Activated CD4-positive, alpha-beta T cell treated with anti-CD3 and anti-CD28 coated beads for 36 hours (primary cell): ENCODE data around the gene NPDC1. TPM values are rescaled to one million over a fixed set of nuclear protein-coding genes. Genes with fewer than 3 reads are reported as not detected.
"Not testable (repeated sequence)": the region's sequence is repeated elsewhere in the genome, so short reads cannot be mapped to it uniquely, and the experiment has no call there.

Experiments
- ATAC-seq: fragments of 200-7000 bp; cut with Tn5 transposase; one replicate; pipeline ENCODE4 v1.10.0; 2021; ENCODE audit warnings: mild to moderate bottlenecking, moderate library complexity
- CTCF ChIA-PET: fragments of 350-600 bp; sonication (Branson Sonifier 250); formaldehyde crosslinking; loops from one replicate; lab custom pipeline; 2021; ENCODE audit warnings: antibody characterized with exemption; lab: Charles Lee
- POLR2A ChIA-PET: fragments of 350-600 bp; sonication (Branson Sonifier 250); formaldehyde crosslinking; loops from one replicate; lab custom pipeline; 2021; ENCODE audit warnings: antibody characterized with exemption, inconsistent platforms; lab: Charles Lee
- DNase-seq: peaks from one replicate; pipeline ENCODE4 v3.0.0-alpha.2; 2020
- H3K27ac Mint-ChIP-seq: one replicate; pipeline ENCODE4 v1.8.0; 2021; ENCODE audit warnings: mixed read lengths
- H3K27me3 Mint-ChIP-seq: one replicate; pipeline ENCODE4 v1.8.0; 2021; ENCODE audit warnings: mixed read lengths
- H3K36me3 Mint-ChIP-seq: one replicate; pipeline ENCODE4 v1.8.0; 2021; ENCODE audit warnings: low read depth, mixed read lengths
- H3K4me1 Mint-ChIP-seq: one replicate; pipeline ENCODE4 v1.8.0; 2021; ENCODE audit warnings: mixed read lengths
- H3K4me3 Mint-ChIP-seq: one replicate; pipeline ENCODE4 v1.8.0; 2021; ENCODE audit warnings: mild to moderate bottlenecking, moderate library complexity, mixed read lengths
- H3K9me3 Mint-ChIP-seq: one replicate; pipeline ENCODE4 v1.8.0; 2021; ENCODE audit warnings: low read depth, mixed read lengths
- intact Hi-C, 2 experiments: fragments of 100-400 bp; cut with DNase I in 1 of 2; cut with micrococcal nuclease in 1 of 2; formaldehyde crosslinking; loops; one replicate each; pipeline versions ENCODE4 v1.14.2 to v1.15.1; 2022 to 2024; cut with DNase I, micrococcal nuclease
- total RNA-seq, 2 experiments: library from RNA; stranded (reverse); gene quantifications; one replicate each; pipeline ENCODE4 v1.2.3, GENCODE V29; 2021

Gene NPDC1
- total RNA-seq, 2 experiments from 2014 or later: 21.0 to 23.1 TPM

- ATAC-seq (no peak), DNase-seq (no peak)
- H3K27me3 Mint-ChIP-seq: no peaks in the 10 kb centered on the region
- H3K4me3 Mint-ChIP-seq: no peak overlapping the region
- POLR2A ChIA-PET: no interaction called here
- CTCF ChIA-PET: interaction anchor here (0.7 to 3.6 kb wide), 7 partner anchors 11 to 252 kb away, joined by 3 to 43 read pairs (median 6); partner anchors contain the start of genes MAN1B1 and NPDC1
- intact Hi-C loops: loop anchor here in 1 of 2 experiments (2.0 to 10.0 kb wide), 3 partner anchors 17 to 281 kb away; partner anchors contain the start of gene ABCA2
- H3K36me3 Mint-ChIP-seq: peaks cover 2% of the 10 kb centered on the region
- no peaks in the 10 kb centered on the region for H3K9me3 Mint-ChIP-seq
- peaks cover 9% of the 10 kb centered on the region for H3K4me1 Mint-ChIP-seq
- no peak overlapping the region for H3K27ac Mint-ChIP-seq
Observed at GRCh38 chr9:137066096-137066861, 20.3 kb upstream of the NPDC1 start.

GRCh38 chr9:137065336-137065967, 19.5 kb upstream of the NPDC1 start:
- Mint-ChIP-seq H3K27me3 (no peaks in the 10 kb centered on the region), H3K4me1 (peaks cover 5% of the 10 kb centered on the region), H3K9me3 (no peaks in the 10 kb centered on the region), H3K27ac (no peak overlapping the region), H3K36me3 (peaks cover 2% of the 10 kb centered on the region), H3K4me3 (no peak overlapping the region)
- no peak for DNase-seq
- CTCF ChIA-PET: interaction anchor here (0.5 to 3.6 kb wide), 6 partner anchors 10 to 251 kb away, joined by 3 to 43 read pairs (median 4); partner anchors contain the start of genes MAN1B1 and NPDC1
- POLR2A ChIA-PET: no interaction called here
- intact Hi-C loops: loop anchor here in 1 of 2 experiments (5.0 to 10.0 kb wide), 2 partner anchors 38 to 281 kb away; partner anchors contain the start of gene ABCA2
- no peak for ATAC-seq

GRCh38 chr9:137064880-137065164, 18.8 kb upstream of the NPDC1 start:
- peaks cover 5% of the 10 kb centered on the region for H3K4me1 Mint-ChIP-seq
- no peaks in the 10 kb centered on the region for H3K27me3 Mint-ChIP-seq
- intact Hi-C loops: loop anchor here (1.0 to 10.0 kb wide), 4 partner anchors 19 to 280 kb away; partner anchors contain the start of genes ABCA2 (in 1 of the 2) and NPDC1 (in 1 of the 2)
- CTCF ChIA-PET: interaction anchor here (0.5 to 2.5 kb wide), 8 partner anchors 9 to 335 kb away, joined by 3 to 11 read pairs (median 6); no protein-coding TSS in a partner anchor
- no peaks in the 10 kb centered on the region for H3K9me3 Mint-ChIP-seq
- peaks cover 2% of the 10 kb centered on the region for H3K36me3 Mint-ChIP-seq
- H3K27ac Mint-ChIP-seq: no peak overlapping the region
- no peak for DNase-seq
- no peak for ATAC-seq
- no peak overlapping the region for H3K4me3 Mint-ChIP-seq
- POLR2A ChIA-PET: no interaction called here

GRCh38 chr9:137064027-137064879, 18.3 kb upstream of the NPDC1 start:
- Mint-ChIP-seq H3K27me3 (no peaks in the 10 kb centered on the region), H3K36me3 (peaks cover 2% of the 10 kb centered on the region), H3K4me1 (peaks cover 5% of the 10 kb centered on the region), H3K27ac (no peak overlapping the region), H3K9me3 (no peaks in the 10 kb centered on the region), H3K4me3 (no peak overlapping the region)
- ATAC-seq (no peak), DNase-seq (peak; percentile 79)
- intact Hi-C loops: loop anchor here (1.0 to 10.0 kb wide), 3 partner anchors 18 to 279 kb away; partner anchors contain the start of gene NPDC1 (in 1 of the 2)
- ChIA-PET POLR2A (no interaction called here), CTCF (interaction anchor here (0.5 to 2.5 kb wide), 17 partner anchors 8 to 335 kb away, joined by 3 to 14 read pairs (median 4); partner anchors contain the start of genes MAN1B1 and UAP1L1)

- Mint-ChIP-seq H3K4me3 (no peak overlapping the region), H3K9me3 (no peaks in the 10 kb centered on the region), H3K27me3 (no peaks in the 10 kb centered on the region), H3K27ac (no peak overlapping the region), H3K4me1 (peaks cover 5% of the 10 kb centered on the region), H3K36me3 (peaks cover 2% of the 10 kb centered on the region)
- DNase-seq (no peak), ATAC-seq (no peak)
- ChIA-PET POLR2A (no interaction called here), CTCF (interaction anchor here (0.6 to 2.5 kb wide), 16 partner anchors 8 to 334 kb away, joined by 3 to 14 read pairs (median 4); partner anchors contain the start of genes MAN1B1 and UAP1L1)
- intact Hi-C loops: loop anchor here (1.0 to 10.0 kb wide), 3 partner anchors 17 to 279 kb away; partner anchors contain the start of gene NPDC1 (in 1 of the 2)
Observed at GRCh38 chr9:137063311-137064026, 17.5 kb upstream of the NPDC1 start.

- H3K4me1 Mint-ChIP-seq, H3K27ac Mint-ChIP-seq, ATAC-seq, H3K4me3 Mint-ChIP-seq, H3K9me3 Mint-ChIP-seq, H3K36me3 Mint-ChIP-seq, DNase-seq, POLR2A ChIA-PET, H3K27me3 Mint-ChIP-seq: not testable (repeated sequence)
- intact Hi-C loops: loop anchor here in 1 of 2 experiments (10.0 kb wide), 1 partner anchor 278 kb away; no protein-coding TSS in a partner anchor
- CTCF ChIA-PET: interaction anchor here (2.5 kb wide), 1 partner anchor 28 kb away, joined by 7 read pairs; no protein-coding TSS in a partner anchor
Observed at GRCh38 chr9:137062798-137063197, 16.8 kb upstream of the NPDC1 start.

- H3K4me3 Mint-ChIP-seq: no peak overlapping the region
- no peak for DNase-seq
- ATAC-seq: no peak
- H3K36me3 Mint-ChIP-seq: peaks cover 2% of the 10 kb centered on the region
- H3K4me1 Mint-ChIP-seq: no peaks in the 10 kb centered on the region
- H3K27ac Mint-ChIP-seq: no peak overlapping the region
- ChIA-PET CTCF (interaction anchor here (2.5 kb wide), 1 partner anchor 27 kb away, joined by 7 read pairs; no protein-coding TSS in a partner anchor), POLR2A (no interaction called here)
- no peaks in the 10 kb centered on the region for H3K9me3 Mint-ChIP-seq
- no peaks in the 10 kb centered on the region for H3K27me3 Mint-ChIP-seq
- intact Hi-C loops: loop anchor here in 1 of 2 experiments (10.0 kb wide), 1 partner anchor 278 kb away; no protein-coding TSS in a partner anchor
Observed at GRCh38 chr9:137062384-137062783, 16.4 kb upstream of the NPDC1 start.

GRCh38 chr9:137058521-137059234, 12.7 kb upstream of the NPDC1 start:
- POLR2A ChIA-PET: no interaction called here
- H3K36me3 Mint-ChIP-seq: no peaks in the 10 kb centered on the region
- no peaks in the 10 kb centered on the region for H3K9me3 Mint-ChIP-seq
- no peak overlapping the region for H3K27ac Mint-ChIP-seq
- no peak overlapping the region for H3K4me3 Mint-ChIP-seq
- no peaks in the 10 kb centered on the region for H3K27me3 Mint-ChIP-seq
- intact Hi-C loops: no loop called here
- CTCF ChIA-PET: interaction anchor here (0.6 to 2.3 kb wide), 8 partner anchors 9 to 93 kb away, joined by 3 to 20 read pairs (median 4); partner anchors contain the start of gene NPDC1
- no peak for DNase-seq
- H3K4me1 Mint-ChIP-seq: no peaks in the 10 kb centered on the region
- ATAC-seq: no peak

- ChIA-PET POLR2A (no interaction called here), CTCF (interaction anchor here (1.0 to 2.2 kb wide), 3 partner anchors 10 to 230 kb away, joined by 3 to 20 read pairs (median 3); partner anchors contain the start of gene NPDC1)
- Mint-ChIP-seq H3K9me3 (no peaks in the 10 kb centered on the region), H3K36me3 (no peaks in the 10 kb centered on the region), H3K27ac (no peak overlapping the region), H3K4me3 (no peak overlapping the region), H3K27me3 (peaks cover 2% of the 10 kb centered on the region), H3K4me1 (no peaks in the 10 kb centered on the region)
- DNase-seq: no peak
- ATAC-seq: no peak
- intact Hi-C loops: no loop called here
Observed at GRCh38 chr9:137057545-137057944, 11.6 kb upstream of the NPDC1 start.
